KMS-11 (cell line): Measurements from ENCODE around the gene ZFAND3.

Source experiments
- H2AFZ ChIP-seq: fragments of 200-600 bp; sonication (generic); 2 replicates; pipeline ENCODE4 v1.6.1; 2016; ENCODE audit warnings: antibody characterized with exemption, mixed run types, low read depth
- H3K27ac ChIP-seq: fragments of 200-600 bp; sonication (generic); 2 replicates; pipeline ENCODE4 v1.6.1; 2016; ENCODE audit warnings: mild to moderate bottlenecking, mixed run types
- H3K27me3 ChIP-seq: fragments of 200-600 bp; sonication (generic); 2 replicates; pipeline ENCODE4 v1.6.1; 2017; ENCODE audit warnings: mild to moderate bottlenecking, low read depth, mixed run types, moderate library complexity; ENCODE audit not compliant: insufficient read depth
- H3K36me3 ChIP-seq: fragments of 200-600 bp; sonication (generic); 2 replicates; pipeline ENCODE4 v1.6.1; 2017; ENCODE audit warnings: mild to moderate bottlenecking, mixed run types; ENCODE audit not compliant: insufficient read depth
- H3K4me1 ChIP-seq: fragments of 200-600 bp; sonication (generic); 2 replicates; pipeline ENCODE4 v1.6.1; 2016; ENCODE audit warnings: mild to moderate bottlenecking, low read depth, mixed run types; ENCODE audit not compliant: poor library complexity, severe bottlenecking
- H3K4me2 ChIP-seq: fragments of 200-600 bp; sonication (generic); 2 replicates; pipeline ENCODE4 v1.7.0; 2016; ENCODE audit warnings: mild to moderate bottlenecking, mixed run types
- H3K4me3 ChIP-seq: fragments of 200-600 bp; sonication (generic); IDR thresholded peaks from 2 replicates; pipeline ENCODE4 v1.6.1; 2017; ENCODE audit warnings: low read depth, low read length, mixed read lengths; ENCODE audit not compliant: insufficient read depth
- H3K79me2 ChIP-seq: fragments of 200-600 bp; sonication (generic); 2 replicates; pipeline ENCODE4 v1.6.1; 2016; ENCODE audit warnings: low read depth, mixed run types; ENCODE audit not compliant: insufficient read depth
- H3K9ac ChIP-seq: fragments of 200-600 bp; sonication (generic); 2 replicates; pipeline ENCODE4 v1.6.1; 2016; ENCODE audit warnings: mild to moderate bottlenecking, mixed run types
- H4K20me1 ChIP-seq: fragments of 200-600 bp; sonication (generic); 2 replicates; pipeline ENCODE4 v1.6.1; 2016; ENCODE audit warnings: mild to moderate bottlenecking, mixed run types; ENCODE audit not compliant: insufficient read depth
- TF ChIP-seq, protein P1 (sequence below): fragments of 200-600 bp; sonication (generic); conservative IDR thresholded peaks from 2 replicates; pipeline ENCODE4 v1.6.1; 2017; ENCODE audit warnings: low read depth, mild to moderate bottlenecking, antibody characterized with exemption, low read length, moderate library complexity, mixed read lengths

ZFAND3 gene

DNA sequence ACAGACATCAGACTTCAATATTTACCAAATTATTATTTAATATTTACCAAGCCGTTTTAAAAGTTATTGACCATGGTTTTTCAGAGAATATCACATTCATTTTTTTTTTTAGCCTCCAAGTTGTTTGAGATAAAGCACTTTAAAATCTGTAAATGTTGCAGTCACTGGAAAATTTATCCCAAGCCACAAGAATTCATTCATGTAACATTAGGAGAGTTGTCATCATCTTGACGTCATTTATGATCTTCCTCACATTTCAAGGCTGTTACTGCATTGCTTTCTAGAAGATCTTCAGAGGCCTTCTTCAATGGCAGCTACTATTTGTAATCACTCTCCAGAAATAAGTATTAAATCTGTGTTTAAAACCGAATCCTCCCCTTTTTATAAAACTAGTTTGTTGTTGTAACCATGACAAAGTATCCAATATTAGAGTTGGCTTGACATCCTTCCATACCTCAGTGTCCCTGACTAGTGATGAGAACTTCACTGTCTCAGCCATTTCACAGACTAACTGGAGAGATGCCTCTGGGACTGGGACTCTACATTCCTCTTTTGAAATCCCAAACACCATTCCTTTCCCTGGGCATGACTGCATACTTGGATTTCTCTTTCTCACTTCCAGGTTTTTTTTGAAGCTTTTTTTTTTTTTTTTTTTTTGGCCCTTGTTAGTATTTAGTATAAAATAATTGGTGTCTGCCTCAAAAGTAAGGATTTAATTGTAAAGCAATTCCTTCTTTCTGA is 100.1 kb downstream of the ZFAND3 start:
- no peak overlapping the region for H2AFZ ChIP-seq
- H3K9ac ChIP-seq = no peak overlapping the region
- H3K4me2 ChIP-seq = no peak overlapping the region
- TF ChIP-seq, protein P1, sequence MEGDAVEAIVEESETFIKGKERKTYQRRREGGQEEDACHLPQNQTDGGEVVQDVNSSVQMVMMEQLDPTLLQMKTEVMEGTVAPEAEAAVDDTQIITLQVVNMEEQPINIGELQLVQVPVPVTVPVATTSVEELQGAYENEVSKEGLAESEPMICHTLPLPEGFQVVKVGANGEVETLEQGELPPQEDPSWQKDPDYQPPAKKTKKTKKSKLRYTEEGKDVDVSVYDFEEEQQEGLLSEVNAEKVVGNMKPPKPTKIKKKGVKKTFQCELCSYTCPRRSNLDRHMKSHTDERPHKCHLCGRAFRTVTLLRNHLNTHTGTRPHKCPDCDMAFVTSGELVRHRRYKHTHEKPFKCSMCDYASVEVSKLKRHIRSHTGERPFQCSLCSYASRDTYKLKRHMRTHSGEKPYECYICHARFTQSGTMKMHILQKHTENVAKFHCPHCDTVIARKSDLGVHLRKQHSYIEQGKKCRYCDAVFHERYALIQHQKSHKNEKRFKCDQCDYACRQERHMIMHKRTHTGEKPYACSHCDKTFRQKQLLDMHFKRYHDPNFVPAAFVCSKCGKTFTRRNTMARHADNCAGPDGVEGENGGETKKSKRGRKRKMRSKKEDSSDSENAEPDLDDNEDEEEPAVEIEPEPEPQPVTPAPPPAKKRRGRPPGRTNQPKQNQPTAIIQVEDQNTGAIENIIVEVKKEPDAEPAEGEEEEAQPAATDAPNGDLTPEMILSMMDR = no peak
- no peak overlapping the region for H3K4me3 ChIP-seq
- H3K27ac ChIP-seq = no peak overlapping the region
- no peaks in the 10 kb centered on the region; the same call in 1 of the 2 replicates for H3K79me2 ChIP-seq
- H3K36me3 ChIP-seq = no peaks in the 10 kb centered on the region
- H3K4me1 ChIP-seq = no peaks in the 10 kb centered on the region
- H4K20me1 ChIP-seq = no peaks in the 10 kb centered on the region
- no peaks in the 10 kb centered on the region for H3K27me3 ChIP-seq

DNA sequence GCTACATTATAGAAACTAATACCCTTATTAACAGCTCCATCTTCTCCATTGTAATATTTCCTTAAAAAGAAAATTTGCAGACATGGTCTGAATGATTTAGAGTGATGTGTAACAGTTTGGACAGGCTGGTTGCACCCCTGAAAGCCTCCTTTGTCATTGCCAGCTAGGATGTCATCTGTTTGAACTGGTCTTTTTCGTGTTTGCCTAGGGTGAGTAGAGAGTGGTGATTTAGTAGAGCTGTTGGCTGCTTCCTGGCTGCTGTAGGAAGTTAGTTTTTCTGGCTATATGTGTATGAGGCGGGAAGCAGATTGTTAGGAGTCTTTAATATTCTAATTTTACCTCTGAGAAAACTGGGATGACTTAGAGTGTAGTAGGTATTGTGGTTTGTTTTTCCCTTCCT is 101.1 kb downstream of the ZFAND3 start:
- Histone ChIP-seq H2AFZ (no peak overlapping the region), H3K36me3 (no peaks in the 10 kb centered on the region), H4K20me1 (no peaks in the 10 kb centered on the region), H3K79me2 (no peaks in the 10 kb centered on the region; the same call in 1 of the 2 replicates), H3K4me1 (no peaks in the 10 kb centered on the region), H3K27ac (no peak overlapping the region), H3K4me3 (no peak overlapping the region), H3K9ac (no peak overlapping the region), H3K27me3 (no peaks in the 10 kb centered on the region), H3K4me2 (no peak overlapping the region)
- TF ChIP-seq, protein P1 = no peak

DNA sequence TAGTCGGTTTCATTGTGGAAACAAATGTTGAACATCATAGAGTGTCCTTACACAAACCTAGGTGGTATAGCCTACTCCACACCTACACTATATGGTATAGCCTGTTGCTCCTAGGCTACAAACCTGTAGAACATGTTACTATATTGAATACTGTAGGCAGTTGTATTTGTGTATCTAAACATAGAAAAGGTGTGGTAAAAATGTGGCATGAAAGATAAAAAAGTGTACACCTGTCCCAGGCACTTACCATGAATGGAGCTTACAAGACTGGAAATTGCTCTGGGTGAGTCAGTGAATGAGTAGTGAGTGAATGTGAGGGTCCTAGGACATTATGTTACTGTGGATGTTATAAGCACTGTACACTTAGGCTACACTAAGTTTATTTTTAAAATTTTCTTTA is 103.0 kb downstream of the ZFAND3 start:
- Histone ChIP-seq H3K4me3 (no peak overlapping the region), H4K20me1 (no peaks in the 10 kb centered on the region), H3K4me2 (no peak overlapping the region), H2AFZ (no peak overlapping the region), H3K27me3 (no peaks in the 10 kb centered on the region), H3K27ac (no peak overlapping the region), H3K4me1 (no peaks in the 10 kb centered on the region), H3K79me2 (no peaks in the 10 kb centered on the region; the same call in 1 of the 2 replicates), H3K36me3 (no peaks in the 10 kb centered on the region), H3K9ac (no peak overlapping the region)
- TF ChIP-seq, protein P1 = no peak

DNA sequence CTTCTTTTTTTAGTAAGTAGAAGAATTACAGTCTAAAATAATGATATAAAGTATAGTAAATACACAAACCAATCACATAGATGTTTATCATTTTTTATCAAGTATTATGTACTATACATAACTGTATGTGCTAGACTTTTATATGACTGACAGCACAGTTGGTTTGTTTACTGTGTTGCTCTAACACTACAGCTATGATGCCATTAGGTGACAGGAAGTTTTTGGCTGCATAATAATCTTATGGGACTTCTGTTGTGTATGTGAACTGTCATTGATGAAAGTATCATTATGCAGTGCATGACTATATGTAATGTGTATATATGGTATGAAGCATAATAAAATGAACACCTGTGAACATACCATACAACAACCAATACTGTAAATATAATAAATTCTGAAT is 104.0 kb downstream of the ZFAND3 start:
- no peaks in the 10 kb centered on the region for H3K27me3 ChIP-seq
- no peaks in the 10 kb centered on the region for H3K36me3 ChIP-seq
- no peaks in the 10 kb centered on the region for H4K20me1 ChIP-seq
- H3K79me2 ChIP-seq = no peaks in the 10 kb centered on the region; the same call in 1 of the 2 replicates
- H2AFZ ChIP-seq = no peak overlapping the region
- H3K27ac ChIP-seq = no peak overlapping the region
- TF ChIP-seq, protein P1 = no peak
- H3K4me1 ChIP-seq = no peaks in the 10 kb centered on the region
- no peak overlapping the region for H3K9ac ChIP-seq
- H3K4me2 ChIP-seq = no peak overlapping the region
- H3K4me3 ChIP-seq = no peak overlapping the region
